ENCODE measurements around the gene ZNF689.
"Not testable (repeated sequence)": the region's sequence is repeated elsewhere in the genome, so short reads cannot be mapped to it uniquely, and the experiment has no call there.

Gene ZNF689

GRCh38 chr16:30637139-30637538 lies 26.9 kb upstream of the ZNF689 start:
- DNase-seq (ENCODE audit: extremely low read depth in 1 of 2, low read depth in 1 of 2) = not testable (repeated sequence)

GRCh38 chr16:30636599-30636998 lies 26.4 kb upstream of the ZNF689 start:
- DNase-seq (ENCODE audit: extremely low read depth in 1 of 2, low read depth in 1 of 2) = no peak

GRCh38 chr16:30633526-30633925 lies 23.3 kb upstream of the ZNF689 start:
- DNase-seq (ENCODE audit: extremely low read depth in 1 of 2, low read depth in 1 of 2) = no peak

- not testable (repeated sequence) for DNase-seq (ENCODE audit: extremely low read depth in 1 of 2, low read depth in 1 of 2)
Observed at GRCh38 chr16:30632454-30632853, 22.3 kb upstream of the ZNF689 start.

GRCh38 chr16:30628628-30629540 lies 18.7 kb upstream of the ZNF689 start:
- DNase-seq (ENCODE audit: extremely low read depth in 1 of 2, low read depth in 1 of 2) = peak; percentile 61 to 81

- no peak for DNase-seq (ENCODE audit: extremely low read depth in 1 of 2, low read depth in 1 of 2)
Observed at GRCh38 chr16:30626236-30626635, 16.0 kb upstream of the ZNF689 start.

GRCh38 chr16:30623536-30624283 lies 13.5 kb upstream of the ZNF689 start:
- no peak for DNase-seq (ENCODE audit: extremely low read depth in 1 of 2, low read depth in 1 of 2)

GRCh38 chr16:30622455-30623032 lies 12.4 kb upstream of the ZNF689 start:
- no peak for DNase-seq (ENCODE audit: extremely low read depth in 1 of 2, low read depth in 1 of 2)

- no peak for DNase-seq (ENCODE audit: extremely low read depth in 1 of 2, low read depth in 1 of 2)
Observed at GRCh38 chr16:30621765-30622164, 11.6 kb upstream of the ZNF689 start.

- no peak for DNase-seq (ENCODE audit: extremely low read depth in 1 of 2, low read depth in 1 of 2)
Observed at GRCh38 chr16:30620169-30620568, 10.0 kb upstream of the ZNF689 start.

- DNase-seq (ENCODE audit: extremely low read depth in 1 of 2, low read depth in 1 of 2) = no peak
Observed at GRCh38 chr16:30619638-30620037, 9.4 kb upstream of the ZNF689 start.

- no peak for DNase-seq (ENCODE audit: extremely low read depth in 1 of 2, low read depth in 1 of 2)
Observed at GRCh38 chr16:30619202-30619601, 9.0 kb upstream of the ZNF689 start.

GRCh38 chr16:30615358-30616091 lies 5.3 kb upstream of the ZNF689 start:
- DNase-seq (ENCODE audit: extremely low read depth in 1 of 2, low read depth in 1 of 2) = peak; percentile 49 to 82

GRCh38 chr16:30609002-30609925 lies 925 bp downstream of the ZNF689 start:
- peak in 1 of 2 donors; percentile 19 for DNase-seq (ENCODE audit: extremely low read depth in 1 of 2, low read depth in 1 of 2)

GRCh38 chr16:30606004-30606403 lies 4.2 kb downstream of the ZNF689 start:
- DNase-seq (ENCODE audit: extremely low read depth in 1 of 2, low read depth in 1 of 2) = no peak

GRCh38 chr16:30605158-30605557 lies 5.0 kb downstream of the ZNF689 start:
- no peak for DNase-seq (ENCODE audit: extremely low read depth in 1 of 2, low read depth in 1 of 2)

- DNase-seq (ENCODE audit: extremely low read depth in 1 of 2, low read depth in 1 of 2) = no peak
Observed at GRCh38 chr16:30604316-30604947, 5.8 kb downstream of the ZNF689 start.

- DNase-seq (ENCODE audit: extremely low read depth in 1 of 2, low read depth in 1 of 2) = no peak
Observed at GRCh38 chr16:30603945-30604315, 6.3 kb downstream of the ZNF689 start.

GRCh38 chr16:30602616-30603277 lies 7.4 kb downstream of the ZNF689 start:
- no peak for DNase-seq (ENCODE audit: extremely low read depth in 1 of 2, low read depth in 1 of 2)
